PC-3 (cell line): ENCODE results near the gene ANKRD52. TPM values are rescaled to one million over a fixed set of nuclear protein-coding genes. Genes with fewer than 3 reads are reported as not detected.

Experiments used
- ATAC-seq: fragments of 200-7000 bp; cut with Tn5 transposase; 2 replicates; pipeline ENCODE4 v1.9.1; 2020; ENCODE audit warnings: mild to moderate bottlenecking, moderate library complexity
- BruUV-seq: library from RNA; stranded (reverse); fragments of 400-500 nt; replicated peaks from 2 replicates; lab custom pipeline; 2021; lab: Mats Ljungman, UMichigan
- CTCF ChIA-PET: fragments of 300-600 bp; sonication (Branson Sonifier 250); formaldehyde crosslinking; loops from one replicate; lab custom pipeline; 2022; ENCODE audit warnings: antibody characterized with exemption; lab: Charles Lee
- POLR2A ChIA-PET: fragments of 300-600 bp; sonication (Branson Sonifier 250); formaldehyde crosslinking; loops from one replicate; lab custom pipeline; 2022; ENCODE audit warnings: antibody characterized with exemption; ENCODE audit not compliant: unreplicated experiment; lab: Charles Lee
- DNase-seq: peaks from one replicate; pipeline ENCODE4 v3.0.0-alpha.2; 2015
- H2AFZ ChIP-seq: fragments of 300-600 bp; sonication (generic); 2 replicates; pipeline ENCODE4 v1.6.0; 2016; ENCODE audit warnings: antibody characterized with exemption, low read length
- H3F3A ChIP-seq: fragments of 300-600 bp; sonication (generic); one replicate; pipeline ENCODE4 v1.6.0; 2017; ENCODE audit warnings: antibody characterized with exemption, low read length, control low read depth, mild to moderate bottlenecking; ENCODE audit not compliant: unreplicated experiment
- H3K27ac ChIP-seq: fragments of 300-600 bp; sonication (generic); 2 replicates; pipeline ENCODE4 v1.5.1; 2016; ENCODE audit warnings: mild to moderate bottlenecking, low read length
- H3K27me3 ChIP-seq: fragments of 300-600 bp; sonication (generic); 2 replicates; pipeline ENCODE4 v1.6.1; 2016; ENCODE audit warnings: low read length, mixed read lengths
- H3K36me3 ChIP-seq: fragments of 300-600 bp; sonication (generic); 2 replicates; pipeline ENCODE4 v1.6.1; 2016; ENCODE audit warnings: low read depth, mixed run types, low read length, mixed read lengths
- H3K4me1 ChIP-seq: fragments of 300-600 bp; sonication (generic); 2 replicates; pipeline ENCODE4 v1.5.1; 2016; ENCODE audit warnings: low read length; ENCODE audit not compliant: insufficient read depth
- H3K4me2 ChIP-seq: fragments of 300-600 bp; sonication (generic); 2 replicates; pipeline ENCODE4 v1.6.0; 2016; ENCODE audit warnings: low read length
- H3K4me3 ChIP-seq: fragments of 300-600 bp; sonication (generic); 2 replicates; pipeline ENCODE4 v1.5.1; 2016; ENCODE audit warnings: mild to moderate bottlenecking, low read length, mixed read lengths
- H3K79me2 ChIP-seq: fragments of 300-600 bp; sonication (generic); 2 replicates; pipeline ENCODE4 v1.6.1; 2017; ENCODE audit warnings: low read length, mixed read lengths
- H3K9ac ChIP-seq: fragments of 300-600 bp; sonication (generic); 2 replicates; pipeline ENCODE4 v1.6.0; 2016; ENCODE audit warnings: mild to moderate bottlenecking, low read length
- H3K9me2 ChIP-seq: fragments of 300-600 bp; sonication (generic); replicated peaks from 2 replicates; pipeline ENCODE4 v1.6.1; 2016; ENCODE audit warnings: mixed run types, low read length, mixed read lengths
- H3K9me3 ChIP-seq: fragments of 300-600 bp; sonication (generic); 2 replicates; pipeline ENCODE4 v1.6.1; 2016; ENCODE audit warnings: low read length, mixed read lengths
- H4K20me1 ChIP-seq: fragments of 300-600 bp; sonication (generic); 2 replicates; pipeline ENCODE4 v1.6.1; 2016; ENCODE audit warnings: low read length, mixed read lengths
- CTCF ChIP-seq: fragments of 300-600 bp; sonication (generic); conservative IDR thresholded peaks from 2 replicates; pipeline ENCODE4 v1.5.1; 2017; ENCODE audit warnings: antibody characterized with exemption, low read depth, mild to moderate bottlenecking, low read length
- EZH2 ChIP-seq: fragments of 300-600 bp; sonication (generic); IDR thresholded peaks from one replicate; pipeline ENCODE4 v1.6.1; 2017; ENCODE audit warnings: antibody characterized with exemption, mild to moderate bottlenecking, low read length; ENCODE audit not compliant: unreplicated experiment
- EZH2phosphoT487 ChIP-seq: fragments of 300-600 bp; sonication (generic); IDR thresholded peaks from 2 replicates; pipeline ENCODE4 v1.6.1; 2018; ENCODE audit warnings: mild to moderate bottlenecking, antibody characterized with exemption, low read length, borderline replicate concordance
- intact Hi-C: fragments of 100-400 bp; cut with micrococcal nuclease; formaldehyde crosslinking; loops from 2 replicates; pipeline ENCODE4 v1.9.0; 2023
- total RNA-seq: library from RNA; depleted of rRNA; stranded (reverse); fragments of >200 nt; gene quantifications from 2 replicates; pipeline ENCODE4 v1.2.3, GENCODE V29; 2014

ANKRD52 gene
- total RNA-seq, 1 experiment from 2014 or later = 19.1 TPM

DNA sequence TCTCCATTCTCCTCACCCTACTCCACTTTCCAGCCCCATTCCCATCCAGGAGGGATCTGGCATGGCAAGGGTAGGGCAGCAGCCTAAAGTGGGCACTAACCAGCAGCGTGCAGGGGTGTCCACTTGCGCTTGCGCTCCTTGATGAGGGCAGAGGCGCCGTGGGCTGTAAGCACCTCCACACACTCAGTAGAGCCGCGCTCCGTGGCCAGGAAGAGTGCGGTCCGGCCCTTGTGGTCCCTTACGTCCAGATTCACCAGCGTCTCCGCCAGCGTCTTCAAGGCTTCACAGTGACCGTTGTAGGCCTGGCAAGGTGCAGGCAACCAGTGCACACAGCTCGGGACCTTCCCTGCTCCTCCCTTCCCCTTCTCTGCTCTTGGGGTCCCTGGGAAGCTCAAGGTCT, 10.3 kb downstream of the ANKRD52 start:
- no TSS peak for BruUV-seq

DNA sequence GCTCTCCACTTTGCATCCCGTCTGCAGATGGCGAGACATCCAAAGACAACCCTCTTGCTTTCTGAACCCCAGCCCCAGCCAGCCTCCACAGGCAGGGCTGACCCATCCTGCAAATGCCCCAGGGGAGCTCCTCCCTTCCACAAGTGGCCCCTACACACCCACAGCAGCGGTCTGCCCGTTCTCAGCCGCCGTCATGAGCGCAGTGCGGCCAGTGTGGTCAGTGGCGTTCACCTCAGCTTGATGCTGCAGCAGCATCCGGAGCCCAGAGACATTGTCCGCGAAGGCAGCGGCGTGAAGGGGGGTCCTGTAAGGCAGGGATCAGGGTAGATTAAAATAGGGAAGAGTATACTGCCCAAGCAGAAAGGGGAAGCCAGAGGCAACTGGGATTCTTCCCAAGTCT, 13.7 kb downstream of the ANKRD52 start:
- DNase-seq (no peak), ATAC-seq (no peak)
- no peak overlapping the region for H3K4me3 ChIP-seq
- no peaks in the 10 kb centered on the region for H3F3A ChIP-seq
- no peak overlapping the region for H3K4me2 ChIP-seq
- intact Hi-C loops = no loop called here
- TF ChIP-seq CTCF (no peak), EZH2 (no peak), EZH2phosphoT487 (no peak)
- CTCF ChIA-PET = no interaction called here
- H3K79me2 ChIP-seq = no peaks in the 10 kb centered on the region
- H3K27ac ChIP-seq = no peak overlapping the region
- POLR2A ChIA-PET = no interaction called here
- no peak overlapping the region for H2AFZ ChIP-seq
- H3K9ac ChIP-seq = no peak overlapping the region
- BruUV-seq = no TSS peak
- H3K9me3 ChIP-seq = no peaks in the 10 kb centered on the region
- no peaks in the 10 kb centered on the region for H3K4me1 ChIP-seq
- H3K27me3 ChIP-seq = no peaks in the 10 kb centered on the region
- peaks cover 44% of the 10 kb centered on the region for H3K36me3 ChIP-seq
- no peaks in the 10 kb centered on the region for H3K9me2 ChIP-seq
- no peaks in the 10 kb centered on the region for H4K20me1 ChIP-seq

More for the DNA sequence above, 10.3 kb downstream of the ANKRD52 start:
- Histone ChIP-seq H2AFZ (no peak overlapping the region), H3K4me3 (no peak overlapping the region), H3K4me1 (no peaks in the 10 kb centered on the region), H3K4me2 (no peak overlapping the region), H3F3A (no peaks in the 10 kb centered on the region), H3K36me3 (peaks cover 55% of the 10 kb centered on the region), H3K9me3 (no peaks in the 10 kb centered on the region), H3K79me2 (no peaks in the 10 kb centered on the region), H3K27me3 (no peaks in the 10 kb centered on the region), H3K9me2 (no peaks in the 10 kb centered on the region), H4K20me1 (no peaks in the 10 kb centered on the region), H3K27ac (no peak overlapping the region), H3K9ac (no peak overlapping the region)
- CTCF ChIA-PET = interaction anchor here (0.6 kb wide), 1 partner anchor 18 kb away, joined by 3 read pairs; the partner anchor contains the start of gene SLC39A5
- no peak for ATAC-seq
- DNase-seq = no peak
- POLR2A ChIA-PET = interaction anchor here (0.5 kb wide), 1 partner anchor 174 kb away, joined by 3 read pairs; no protein-coding TSS in a partner anchor
- TF ChIP-seq CTCF (no peak), EZH2phosphoT487 (no peak), EZH2 (no peak)
- intact Hi-C loops = no loop called here

- TF ChIP-seq EZH2 (no peak), EZH2phosphoT487 (no peak), CTCF (no peak)
- H3F3A ChIP-seq = no peaks in the 10 kb centered on the region
- H3K4me2 ChIP-seq = no peak overlapping the region
- H3K9me3 ChIP-seq = no peaks in the 10 kb centered on the region
- ChIA-PET POLR2A (no interaction called here), CTCF (no interaction called here)
- H3K9me2 ChIP-seq = no peaks in the 10 kb centered on the region
- BruUV-seq = no TSS peak
- no peaks in the 10 kb centered on the region for H3K27me3 ChIP-seq
- H3K27ac ChIP-seq = no peak overlapping the region
- no peak overlapping the region for H3K4me3 ChIP-seq
- intact Hi-C loops = no loop called here
- no peaks in the 10 kb centered on the region for H3K79me2 ChIP-seq
- peaks cover 39% of the 10 kb centered on the region for H3K36me3 ChIP-seq
- H4K20me1 ChIP-seq = no peaks in the 10 kb centered on the region
- no peaks in the 10 kb centered on the region for H3K4me1 ChIP-seq
- DNase-seq (no peak), ATAC-seq (no peak)
- H3K9ac ChIP-seq = no peak overlapping the region
- H2AFZ ChIP-seq = no peak overlapping the region
Measured at GRCh38 chr12:56243731-56244181, 14.4 kb downstream of the ANKRD52 start.
